Keratinocyte (primary cell): ENCODE results near the gene SC5D. TPM values are rescaled to one million over a fixed set of nuclear protein-coding genes. Genes with fewer than 3 reads are reported as not detected.

Experiments used
- DNase-seq: peaks from one replicate; pipeline ENCODE4 v3.0.0-alpha.2; 2011; ENCODE audit warnings: low read depth, missing footprints, low spot score
- FAIRE-seq: peaks from 2 replicates; lab custom pipeline; 2011; peaks lifted over from hg19 to GRCh38; lab: Jason Lieb, UNC
- H2AFZ ChIP-seq: 2 replicates; pipeline ENCODE4 v1.6.0; 2012; ENCODE audit warnings: low read length, control low read depth, inconsistent platforms; ENCODE audit not compliant: control insufficient read depth
- H3K27ac ChIP-seq: 2 replicates; pipeline ENCODE4 v1.5.1; 2011; ENCODE audit warnings: low read length; ENCODE audit not compliant: control insufficient read depth, insufficient read depth
- H3K27me3 ChIP-seq: 3 replicates; pipeline ENCODE4 v1.6.0; 2011; ENCODE audit warnings: low read length; ENCODE audit not compliant: control insufficient read depth, insufficient read depth; ENCODE audit errors: extremely low read depth
- H3K36me3 ChIP-seq, 2 experiments: 2 replicates in 1 of 2; 3 replicates in 1 of 2; pipeline ENCODE4 v1.5.1; 2011; ENCODE audit warnings: low read length in 2 of 2, mild to moderate bottlenecking in 1 of 2; ENCODE audit not compliant: control insufficient read depth in 2 of 2, insufficient read depth in 2 of 2; ENCODE audit errors: extremely low read depth in 1 of 2
- H3K4me1 ChIP-seq: 3 replicates; pipeline ENCODE4 v1.5.1; 2011; ENCODE audit warnings: low read length; ENCODE audit not compliant: control insufficient read depth, insufficient read depth; ENCODE audit errors: extremely low read depth
- H3K4me2 ChIP-seq: 3 replicates; pipeline ENCODE4 v1.6.0; 2011; ENCODE audit warnings: low read depth, low read length; ENCODE audit not compliant: control insufficient read depth, insufficient read depth; ENCODE audit errors: extremely low read depth
- H3K4me3 ChIP-seq, 3 experiments: fragments of 200-600 bp in 1 of 3; sonication (generic) in 1 of 3; 2 replicates in 2 of 3; 3 replicates in 1 of 3; pipeline ENCODE4 v1.5.1; 2011 to 2016; ENCODE audit warnings: low read length in 3 of 3, mild to moderate bottlenecking in 3 of 3, control low read depth in 2 of 3, inconsistent platforms in 1 of 3, low read depth in 1 of 3, mixed read lengths in 1 of 3, mixed run types in 1 of 3, moderate library complexity in 1 of 3; ENCODE audit not compliant: control insufficient read depth in 2 of 3, insufficient read depth in 2 of 3; ENCODE audit errors: extremely low read depth in 1 of 3
- H3K79me2 ChIP-seq: 2 replicates; pipeline ENCODE4 v1.6.0; 2012; ENCODE audit warnings: low read length; ENCODE audit not compliant: control insufficient read depth, insufficient read depth
- H3K9ac ChIP-seq: 3 replicates; pipeline ENCODE4 v1.6.0; 2011; ENCODE audit warnings: low read length; ENCODE audit not compliant: control insufficient read depth, insufficient read depth; ENCODE audit errors: extremely low read depth
- H3K9me1 ChIP-seq: 3 replicates; pipeline ENCODE4 v1.6.0; 2011; ENCODE audit warnings: low read length; ENCODE audit not compliant: control insufficient read depth, insufficient read depth; ENCODE audit errors: extremely low read depth
- H3K9me3 ChIP-seq: 2 replicates; pipeline ENCODE4 v1.5.1; 2012; ENCODE audit warnings: low read depth, low read length; ENCODE audit not compliant: control insufficient read depth
- H4K20me1 ChIP-seq: 3 replicates; pipeline ENCODE4 v1.6.0; 2011; ENCODE audit warnings: low read length; ENCODE audit not compliant: control insufficient read depth, insufficient read depth; ENCODE audit errors: extremely low read depth
- EZH2 ChIP-seq: IDR thresholded peaks from one replicate; pipeline ENCODE4 v1.6.1; 2012; ENCODE audit warnings: inconsistent platforms, mild to moderate bottlenecking, low read length, moderate library complexity
- dilution Hi-C: fragments of 300-500 bp; cut with MboI; formaldehyde crosslinking; loops from one replicate; pipeline ENCODE4 v1.7.0; 2020; ENCODE audit warnings: low sequenced_read_pairs; ENCODE audit not compliant: extremely low pct_ligation_motif_present
- polyA plus RNA-seq, 5 experiments: library from polyadenylated mRNA; depleted of rRNA in 3 of 5; stranded (reverse) in 3 of 5; stranded (forward) in 1 of 5; unstranded in 1 of 5; fragments of >200 nt; gene quantifications; 1 replicate in 1 of 5; 2 replicates in 3 of 5; 3 replicates in 1 of 5; pipeline versions ENCODE4 v1.2.1 to v1.2.3, GENCODE V29; 2011 to 2012; ENCODE audit warnings: missing spikeins in 2 of 5, low read depth in 1 of 5, low replicate concordance in 1 of 5
- TF ChIP-seq, protein P1 (sequence below), 3 experiments: IDR thresholded peaks in 1 of 3; conservative IDR thresholded peaks in 1 of 3; optimal IDR thresholded peaks in 1 of 3; 2 replicates in 2 of 3; 3 replicates in 1 of 3; pipeline versions ENCODE3 to v1.5.1; 2011; ENCODE audit warnings: low read length in 3 of 3, mild to moderate bottlenecking in 3 of 3, moderate library complexity in 2 of 3, control low read depth in 1 of 3, inconsistent platforms in 1 of 3; ENCODE audit not compliant: insufficient read depth in 2 of 3; ENCODE audit errors: extremely low read depth in 1 of 3

The SC5D gene
- polyA plus RNA-seq, 1 donor (not counting 4 experiments of a cell fraction or from before 2014, with no cell fraction given), result 273 TPM

GRCh38 chr11:121250843-121251242, 41.7 kb upstream of the SC5D start:
- Histone ChIP-seq H3K9ac (no peak overlapping the region), H3K9me1 (no peaks in the 10 kb centered on the region), H2AFZ (no peak overlapping the region), H3K27me3 (no peaks in the 10 kb centered on the region), H3K9me3 (no peaks in the 10 kb centered on the region), H3K4me2 (no peak overlapping the region), H3K4me1 (no peaks in the 10 kb centered on the region), H4K20me1 (no peaks in the 10 kb centered on the region), H3K79me2 (no peaks in the 10 kb centered on the region), H3K27ac (no peak overlapping the region), H3K36me3 (no peaks in the 10 kb centered on the region), H3K4me3 (no peak overlapping the region)
- TF ChIP-seq, protein P1, sequence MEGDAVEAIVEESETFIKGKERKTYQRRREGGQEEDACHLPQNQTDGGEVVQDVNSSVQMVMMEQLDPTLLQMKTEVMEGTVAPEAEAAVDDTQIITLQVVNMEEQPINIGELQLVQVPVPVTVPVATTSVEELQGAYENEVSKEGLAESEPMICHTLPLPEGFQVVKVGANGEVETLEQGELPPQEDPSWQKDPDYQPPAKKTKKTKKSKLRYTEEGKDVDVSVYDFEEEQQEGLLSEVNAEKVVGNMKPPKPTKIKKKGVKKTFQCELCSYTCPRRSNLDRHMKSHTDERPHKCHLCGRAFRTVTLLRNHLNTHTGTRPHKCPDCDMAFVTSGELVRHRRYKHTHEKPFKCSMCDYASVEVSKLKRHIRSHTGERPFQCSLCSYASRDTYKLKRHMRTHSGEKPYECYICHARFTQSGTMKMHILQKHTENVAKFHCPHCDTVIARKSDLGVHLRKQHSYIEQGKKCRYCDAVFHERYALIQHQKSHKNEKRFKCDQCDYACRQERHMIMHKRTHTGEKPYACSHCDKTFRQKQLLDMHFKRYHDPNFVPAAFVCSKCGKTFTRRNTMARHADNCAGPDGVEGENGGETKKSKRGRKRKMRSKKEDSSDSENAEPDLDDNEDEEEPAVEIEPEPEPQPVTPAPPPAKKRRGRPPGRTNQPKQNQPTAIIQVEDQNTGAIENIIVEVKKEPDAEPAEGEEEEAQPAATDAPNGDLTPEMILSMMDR (optimal IDR thresholded peaks at IDR 0.05 in 1 of 3, IDR thresholded peaks at IDR 0.05 in 1 of 3, conservative IDR thresholded peaks at IDR 0.05 in 1 of 3; ENCODE audit: extremely low read depth in 1 of 3, insufficient read depth in 2 of 3, low read length in 3 of 3), result no peak
- TF ChIP-seq EZH2, result no peak
- DNase-seq (no peak), FAIRE-seq (no peak)
- dilution Hi-C loops, result no loop called here

- no peak for FAIRE-seq
- H2AFZ ChIP-seq, result no peak overlapping the region
- DNase-seq, result no peak
- dilution Hi-C loops, result no loop called here
- no peaks in the 10 kb centered on the region for H3K27me3 ChIP-seq
- H3K4me1 ChIP-seq, result peaks cover 12% of the 10 kb centered on the region
- H3K4me3 ChIP-seq, result no peak overlapping the region
- H3K9me1 ChIP-seq, result no peaks in the 10 kb centered on the region
- no peak overlapping the region for H3K9ac ChIP-seq
- H3K36me3 ChIP-seq, result no peaks in the 10 kb centered on the region
- no peak overlapping the region for H3K27ac ChIP-seq
- TF ChIP-seq, protein P1 (optimal IDR thresholded peaks at IDR 0.05 in 1 of 3, IDR thresholded peaks at IDR 0.05 in 1 of 3, conservative IDR thresholded peaks at IDR 0.05 in 1 of 3; ENCODE audit: extremely low read depth in 1 of 3, insufficient read depth in 2 of 3, low read length in 3 of 3), result no peak
- TF ChIP-seq EZH2, result no peak
- no peaks in the 10 kb centered on the region for H3K9me3 ChIP-seq
- H4K20me1 ChIP-seq, result no peaks in the 10 kb centered on the region
- no peaks in the 10 kb centered on the region for H3K79me2 ChIP-seq
- no peak overlapping the region for H3K4me2 ChIP-seq
Observed at GRCh38 chr11:121253951-121254350, 38.6 kb upstream of the SC5D start.
